Upper lobe of left lung (tissue), 6 donors: ENCODE data around the gene RHOT1. TPM values are rescaled to one million over a fixed set of nuclear protein-coding genes. Genes with fewer than 3 reads are reported as not detected.

Experiments used
- ATAC-seq, 2 donors: fragments of 200-7000 bp; cut with Tn5 transposase; one replicate each; pipeline ENCODE4 v1.9.1; 2022; ENCODE audit warnings: mild to moderate bottlenecking in 2 of 2, moderate library complexity in 2 of 2; ENCODE audit not compliant: low FRiP score in 2 of 2
- DNase-seq, 2 donors: peaks; one replicate each; pipeline ENCODE4 v3.0.0-alpha.2; 2019 to 2020
- H3K27ac ChIP-seq, 4 donors: fragments of 200-600 bp; sonication (generic); one replicate each; pipeline ENCODE4 v1.5.1; 2016 to 2019
- H3K27me3 ChIP-seq, 4 donors: fragments of 200-600 bp; sonication (generic); one replicate each; pipeline ENCODE4 v1.5.1; 2017 to 2019
- H3K36me3 ChIP-seq, 4 donors: fragments of 200-600 bp; sonication (generic); one replicate each; pipeline ENCODE4 v1.5.1; 2016 to 2019
- H3K4me1 ChIP-seq, 4 donors: fragments of 200-600 bp; sonication (generic); one replicate each; pipeline ENCODE4 v1.5.1; 2018 to 2019
- H3K4me3 ChIP-seq, 4 donors: fragments of 200-600 bp; sonication (generic); one replicate each; pipeline ENCODE4 v1.5.1; 2017 to 2019; ENCODE audit warnings: mild to moderate bottlenecking in 2 of 4, moderate library complexity in 1 of 4
- H3K9me3 ChIP-seq, 4 donors: fragments of 200-600 bp; sonication (generic); one replicate each; pipeline ENCODE4 v1.5.1; 2018 to 2019
- CTCF ChIP-seq, 6 experiments: fragments of 450-650 bp in 4 of 6; fragments of 200-600 bp in 2 of 6; sonication (generic) in 2 of 6; IDR thresholded peaks; one replicate each; pipeline ENCODE4 v1.5.1; 2016 to 2019; ENCODE audit warnings: antibody characterized with exemption in 6 of 6
- EP300 ChIP-seq, 4 donors: sonication (generic); formaldehyde crosslinking; IDR thresholded peaks; one replicate each; pipeline ENCODE4 v1.5.1; 2017; ENCODE audit warnings: antibody characterized with exemption in 4 of 4, control low read depth in 2 of 4
- POLR2A ChIP-seq, 4 donors: fragments of 450-650 bp; IDR thresholded peaks; one replicate each; pipeline ENCODE4 v1.5.1; 2016 to 2017; ENCODE audit warnings: antibody characterized with exemption in 4 of 4, mild to moderate bottlenecking in 2 of 4
- POLR2AphosphoS5 ChIP-seq, 2 donors: sonication (generic); formaldehyde crosslinking; IDR thresholded peaks; one replicate each; pipeline ENCODE4 v1.5.1; 2017; ENCODE audit warnings: antibody characterized with exemption in 2 of 2
- WGBS, 2 donors: methylation state at CpG; one replicate each; pipeline ENCODE4 v1.1.5; 2017 to 2018; 5-methylcytosine and 5-hydroxymethylcytosine counted together
- total RNA-seq, 6 donors: library from RNA; depleted of rRNA in 4 of 6; stranded (reverse); fragments of >200 nt in 4 of 6; gene quantifications; one replicate each; pipeline versions ENCODE4 v1.1.0 to v1.2.1, GENCODE V29; 2016 to 2021
- donor health status: DM: no; HTN: no; CAD: no; lungs with moderate emphysema.
- donor health status: DM: no; HTN: yes; CAD: no; lungs with severe emphysema.

Gene RHOT1
- total RNA-seq, 6 donors from 2014 or later: 37.2 to 110 (median 52.2) TPM

GRCh38 chr17:32187271-32187670 lies 45.0 kb downstream of the RHOT1 start:
- ATAC-seq (no peak), DNase-seq (no peak)
- Histone ChIP-seq H3K4me1 (no peaks in the 10 kb centered on the region), H3K4me3 (no peak overlapping the region), H3K9me3 (no peaks in the 10 kb centered on the region), H3K36me3 (peaks cover 4 to 44% (median 13%) of the 10 kb centered on the region in 4 donors), H3K27me3 (no peaks in the 10 kb centered on the region), H3K27ac (no peak overlapping the region)
- 95 to 96% methylated on average over 3 of the region's 3 CpGs for WGBS, 2 donors
- TF ChIP-seq CTCF (IDR thresholded peaks at IDR 0.05) (no peak), EP300 (IDR thresholded peaks at IDR 0.05) (no peak), POLR2AphosphoS5 (IDR thresholded peaks at IDR 0.05) (no peak), POLR2A (IDR thresholded peaks at IDR 0.05) (no peak)

- TF ChIP-seq POLR2A (IDR thresholded peaks at IDR 0.05) (no peak), CTCF (IDR thresholded peaks at IDR 0.05) (no peak), EP300 (IDR thresholded peaks at IDR 0.05) (no peak), POLR2AphosphoS5 (IDR thresholded peaks at IDR 0.05) (no peak)
- 93 to 98% methylated on average over 2 of the region's 2 CpGs for WGBS, 2 donors
- ATAC-seq: no peak
- no peak overlapping the region for H3K4me3 ChIP-seq
- no peaks in the 10 kb centered on the region for H3K9me3 ChIP-seq
- peaks cover 0 to 42% (median 21%) of the 10 kb centered on the region in 4 donors for H3K36me3 ChIP-seq
- H3K27ac ChIP-seq: no peak overlapping the region
- H3K27me3 ChIP-seq: no peaks in the 10 kb centered on the region
- DNase-seq: no peak
- no peaks in the 10 kb centered on the region for H3K4me1 ChIP-seq
Observed at GRCh38 chr17:32189343-32189742, 47.0 kb downstream of the RHOT1 start.

- no peaks in the 10 kb centered on the region for H3K27me3 ChIP-seq
- ATAC-seq: no peak
- H3K9me3 ChIP-seq: no peaks in the 10 kb centered on the region
- TF ChIP-seq EP300 (IDR thresholded peaks at IDR 0.05): no peak
- no peak for TF ChIP-seq POLR2A (IDR thresholded peaks at IDR 0.05)
- TF ChIP-seq POLR2AphosphoS5 (IDR thresholded peaks at IDR 0.05): no peak
- no peak for TF ChIP-seq CTCF (IDR thresholded peaks at IDR 0.05)
- no peak overlapping the region for H3K27ac ChIP-seq
- no peaks in the 10 kb centered on the region for H3K4me1 ChIP-seq
- no peak for DNase-seq
- H3K36me3 ChIP-seq: peaks cover 10 to 55% (median 33%) of the 10 kb centered on the region in 4 donors
- no peak overlapping the region for H3K4me3 ChIP-seq
Observed at GRCh38 chr17:32191306-32191705, 49.0 kb downstream of the RHOT1 start.

GRCh38 chr17:32192379-32192778 lies 50.1 kb downstream of the RHOT1 start:
- Histone ChIP-seq H3K4me3 (no peak overlapping the region), H3K9me3 (no peaks in the 10 kb centered on the region), H3K4me1 (no peaks in the 10 kb centered on the region), H3K27me3 (no peaks in the 10 kb centered on the region), H3K36me3 (peaks cover 10 to 65% (median 40%) of the 10 kb centered on the region in 4 donors), H3K27ac (no peak overlapping the region)
- no peak for DNase-seq
- no peak for ATAC-seq
- WGBS, 2 donors: 97 to 98% methylated on average over 6 of the region's 6 CpGs
- TF ChIP-seq EP300 (IDR thresholded peaks at IDR 0.05): no peak
- no peak for TF ChIP-seq POLR2AphosphoS5 (IDR thresholded peaks at IDR 0.05)
- TF ChIP-seq CTCF (IDR thresholded peaks at IDR 0.05): no peak
- TF ChIP-seq POLR2A (IDR thresholded peaks at IDR 0.05): no peak

GRCh38 chr17:32197987-32198386 lies 55.7 kb downstream of the RHOT1 start:
- no peaks in the 10 kb centered on the region for H3K9me3 ChIP-seq
- no peak for TF ChIP-seq POLR2AphosphoS5 (IDR thresholded peaks at IDR 0.05)
- TF ChIP-seq POLR2A (IDR thresholded peaks at IDR 0.05): no peak
- H3K4me3 ChIP-seq: no peak overlapping the region
- H3K27me3 ChIP-seq: no peaks in the 10 kb centered on the region
- DNase-seq: no peak
- no peak overlapping the region for H3K27ac ChIP-seq
- H3K4me1 ChIP-seq: no peaks in the 10 kb centered on the region
- no peak for ATAC-seq
- 100% methylated on average over 1 of the region's 1 CpG for WGBS, 2 donors
- peaks cover 23 to 96% (median 68%) of the 10 kb centered on the region in 4 donors for H3K36me3 ChIP-seq
